HEK293T (cell line): ENCODE measurements around the gene CRADD.

ENCODE experiments used
- BHLHE40 ChIP-seq: fragments of 450-650 bp; IDR thresholded peaks from 2 replicates; pipeline ENCODE4 v1.6.1; 2016; ENCODE audit warnings: mild to moderate bottlenecking, moderate library complexity, borderline replicate concordance
- ELF4 ChIP-seq: fragments of 450-650 bp; IDR thresholded peaks from 2 replicates; pipeline ENCODE4 v1.6.1; 2017; ENCODE audit warnings: antibody characterized with exemption
- FOXA1 ChIP-seq: fragments of 450-650 bp; IDR thresholded peaks from 2 replicates; pipeline ENCODE4 v1.6.1; 2016; ENCODE audit warnings: mild to moderate bottlenecking
- FOXM1 ChIP-seq: fragments of 450-650 bp; IDR thresholded peaks from 2 replicates; pipeline ENCODE4 v1.6.1; 2017; ENCODE audit warnings: mild to moderate bottlenecking, borderline replicate concordance

GRCh38 chr12:93911396-93911795 is 234.2 kb downstream of the CRADD start:
- TF ChIP-seq BHLHE40 (no peak), FOXM1 (no peak), ELF4 (no peak), FOXA1 (no peak)
